Measurements from ENCODE around the gene JUP. TPM values are rescaled to one million over a fixed set of nuclear protein-coding genes. Genes with fewer than 3 reads are reported as not detected.

The JUP gene
- total and polyA plus RNA-seq, 10 of the 15 experiments (the other 5 are each of a cell fraction or from before 2014, with no cell fraction given) = 1.5 to 36.3 (median 11.6) TPM

- Histone ChIP-seq H3K27me3 (replicated peaks in 1 of 2; ENCODE audit: control insufficient read depth in 2 of 2, insufficient read depth in 2 of 2, low read length in 1 of 2) (no peaks in the 10 kb centered on the region), H3K4me3 (no peak overlapping the region), H3K9me3 (replicated peaks; ENCODE audit: control insufficient read depth, insufficient read depth, low read length) (no peaks in the 10 kb centered on the region), H3K4me1 (ENCODE audit: control insufficient read depth, insufficient read depth, low read length) (no peaks in the 10 kb centered on the region), H3K36me3 (ENCODE audit: control insufficient read depth in 2 of 2, insufficient read depth in 2 of 2, low read length in 1 of 2) (no peaks in the 10 kb centered on the region), H3K4me2 (ENCODE audit: control insufficient read depth, insufficient read depth) (peak overlapping the region; percentile 25; the same call in 1 of the 2 replicates), H3K27ac (ENCODE audit: control insufficient read depth, insufficient read depth) (no peak overlapping the region), H4K20me1 (ENCODE audit: control insufficient read depth, insufficient read depth) (no peaks in the 10 kb centered on the region), H3K79me2 (ENCODE audit: control insufficient read depth, insufficient read depth, low read length) (peaks cover 4% of the 10 kb centered on the region), H2AFZ (ENCODE audit: control insufficient read depth, low read depth, low read length) (no peak overlapping the region), H3K9ac (ENCODE audit: control insufficient read depth, insufficient read depth, low read length) (no peak overlapping the region)
- no TSS peak for BruUV-seq (replicated peaks)
- SMC1A ChIA-PET (ENCODE audit: uncharacterized antibody, unreplicated experiment) = no interaction called here
- CTCF ChIA-PET = interaction anchor here (1.2 to 1.5 kb wide), 2 partner anchors 13 to 85 kb away, joined by 3 to 4 read pairs; partner anchors contain the start of genes EIF1 and JUP
- in situ Hi-C loops (cut with MboI) = no loop called here
- FAIRE-seq (no peak), ATAC-seq (no peak), DNase-seq (ENCODE audit: low read depth, low spot score) (no peak)
- intact Hi-C loops (cut with micrococcal nuclease; ENCODE audit: unreplicated experiment) = no loop called here
- 68% methylated on average over 8 of the region's 8 CpGs for WGBS (ENCODE audit: insufficient coverage, insufficient replicate concordance, low lambda C conversion rate, missing lambda C conversion rate)
- POLR2A ChIA-PET = interaction anchor here (1.9 kb wide), 1 partner anchor 13 kb away, joined by 6 read pairs; the partner anchor contains the start of gene JUP
- RAD21 ChIA-PET (ENCODE audit: unreplicated experiment) = no interaction called here
- TF ChIP-seq ZBED1 (IDR thresholded peaks at IDR 0.05; ENCODE audit: borderline replicate concordance) (no peak), PBX3 (IDR thresholded peaks at IDR 0.05; ENCODE audit: insufficient replicate concordance, low read depth, low read length) (no peak), CEBPZ (IDR thresholded peaks at IDR 0.05; ENCODE audit: low read depth, low read length) (no peak), ELK1 (IDR thresholded peaks at IDR 0.05; ENCODE audit: low read depth, low read length) (no peak), CHD1 (IDR thresholded peaks at IDR 0.05; ENCODE audit: low read depth, low read length) (no peak), NFXL1 (IDR thresholded peaks at IDR 0.05; ENCODE audit: borderline replicate concordance) (no peak), MTA2 (IDR thresholded peaks at IDR 0.05; ENCODE audit: low read depth) (no peak), HCFC1 (IDR thresholded peaks at IDR 0.05; ENCODE audit: low read length) (no peak), NFYA (IDR thresholded peaks at IDR 0.05; ENCODE audit: borderline replicate concordance, low read depth, low read length) (no peak), SPI1 (IDR thresholded peaks at IDR 0.05; ENCODE audit: borderline replicate concordance, insufficient read depth, low read depth, low read length) (no peak), ASH2L (IDR thresholded peaks at IDR 0.05; ENCODE audit: borderline replicate concordance, low read depth) (no peak)
- TF ChIP-seq, protein P1, sequence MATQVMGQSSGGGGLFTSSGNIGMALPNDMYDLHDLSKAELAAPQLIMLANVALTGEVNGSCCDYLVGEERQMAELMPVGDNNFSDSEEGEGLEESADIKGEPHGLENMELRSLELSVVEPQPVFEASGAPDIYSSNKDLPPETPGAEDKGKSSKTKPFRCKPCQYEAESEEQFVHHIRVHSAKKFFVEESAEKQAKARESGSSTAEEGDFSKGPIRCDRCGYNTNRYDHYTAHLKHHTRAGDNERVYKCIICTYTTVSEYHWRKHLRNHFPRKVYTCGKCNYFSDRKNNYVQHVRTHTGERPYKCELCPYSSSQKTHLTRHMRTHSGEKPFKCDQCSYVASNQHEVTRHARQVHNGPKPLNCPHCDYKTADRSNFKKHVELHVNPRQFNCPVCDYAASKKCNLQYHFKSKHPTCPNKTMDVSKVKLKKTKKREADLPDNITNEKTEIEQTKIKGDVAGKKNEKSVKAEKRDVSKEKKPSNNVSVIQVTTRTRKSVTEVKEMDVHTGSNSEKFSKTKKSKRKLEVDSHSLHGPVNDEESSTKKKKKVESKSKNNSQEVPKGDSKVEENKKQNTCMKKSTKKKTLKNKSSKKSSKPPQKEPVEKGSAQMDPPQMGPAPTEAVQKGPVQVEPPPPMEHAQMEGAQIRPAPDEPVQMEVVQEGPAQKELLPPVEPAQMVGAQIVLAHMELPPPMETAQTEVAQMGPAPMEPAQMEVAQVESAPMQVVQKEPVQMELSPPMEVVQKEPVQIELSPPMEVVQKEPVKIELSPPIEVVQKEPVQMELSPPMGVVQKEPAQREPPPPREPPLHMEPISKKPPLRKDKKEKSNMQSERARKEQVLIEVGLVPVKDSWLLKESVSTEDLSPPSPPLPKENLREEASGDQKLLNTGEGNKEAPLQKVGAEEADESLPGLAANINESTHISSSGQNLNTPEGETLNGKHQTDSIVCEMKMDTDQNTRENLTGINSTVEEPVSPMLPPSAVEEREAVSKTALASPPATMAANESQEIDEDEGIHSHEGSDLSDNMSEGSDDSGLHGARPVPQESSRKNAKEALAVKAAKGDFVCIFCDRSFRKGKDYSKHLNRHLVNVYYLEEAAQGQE (IDR thresholded peaks at IDR 0.05; ENCODE audit: low read depth, low read length) = no peak
Observed at GRCh38 chr17:41773731-41774193, 12.7 kb downstream of the JUP start.

Measured in GM12878 (cell line).